Stimulated activated CD4-positive, alpha-beta T cell treated with anti-CD3 and anti-CD28 coated beads, Interleukin-4, amount 100 ng/mL, for 48 hours (primary cell): ENCODE measurements around the gene LDLRAD4.
A peak's percentile ranks its signal among the peaks of the same experiment; 100 is the strongest.

Experiments used
- DNase-seq, 2 donors: peaks; one replicate each; pipeline ENCODE4 v3.0.0-alpha.2; 2020; ENCODE audit warnings: low read depth in 2 of 2

Gene LDLRAD4

GRCh38 chr18:13428319-13428718 lies 209.8 kb downstream of the LDLRAD4 start:
- DNase-seq = no peak

DNA sequence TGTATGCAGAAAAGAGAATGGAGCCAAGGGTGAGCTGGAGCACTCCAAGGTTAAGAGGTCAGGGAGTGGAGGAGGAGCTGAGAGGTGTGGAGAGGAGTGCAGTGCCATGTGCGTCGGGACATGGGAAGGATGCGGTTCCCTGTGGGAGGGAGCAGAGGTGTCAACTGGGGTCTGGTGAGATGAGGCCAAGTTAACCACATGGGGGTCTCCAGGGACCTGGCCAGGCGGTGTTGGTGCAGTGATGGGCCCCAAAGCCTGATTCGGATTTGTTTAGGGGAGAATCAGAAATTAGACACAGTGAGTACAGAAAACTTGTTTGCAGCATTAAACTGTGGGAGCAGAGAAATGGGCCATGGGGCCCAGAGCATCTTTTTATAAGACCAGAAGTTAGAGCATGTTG lies 210.5 kb downstream of the LDLRAD4 start:
- no peak for DNase-seq

GRCh38 chr18:13429884-13430510 lies 211.4 kb downstream of the LDLRAD4 start:
- DNase-seq = no peak

DNA sequence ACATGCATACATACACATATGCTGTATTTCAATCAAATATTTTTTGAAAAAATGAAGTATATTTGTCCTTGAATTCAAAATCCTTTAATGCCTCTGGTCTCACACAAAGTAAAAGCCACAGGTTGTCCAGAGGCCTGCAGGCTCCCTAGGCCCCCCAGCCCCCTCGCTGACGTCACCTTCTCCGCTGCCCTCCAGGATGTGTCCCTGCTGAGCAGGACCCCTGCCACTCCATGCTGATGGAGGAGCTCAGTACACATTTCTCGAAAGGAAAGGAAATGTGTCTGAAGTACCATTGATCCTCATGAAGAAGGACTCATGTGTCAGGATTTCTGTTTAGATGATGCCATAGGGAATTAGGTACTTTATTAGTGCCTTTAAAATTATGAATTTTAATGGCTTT lies 212.1 kb downstream of the LDLRAD4 start:
- DNase-seq = no peak

- DNase-seq = no peak
Measured at GRCh38 chr18:13431886-13432285, 213.3 kb downstream of the LDLRAD4 start.

- DNase-seq = no peak
Measured at GRCh38 chr18:13433125-13433524, 214.6 kb downstream of the LDLRAD4 start.

- no peak for DNase-seq
Measured at GRCh38 chr18:13433685-13434084, 215.1 kb downstream of the LDLRAD4 start.

DNA sequence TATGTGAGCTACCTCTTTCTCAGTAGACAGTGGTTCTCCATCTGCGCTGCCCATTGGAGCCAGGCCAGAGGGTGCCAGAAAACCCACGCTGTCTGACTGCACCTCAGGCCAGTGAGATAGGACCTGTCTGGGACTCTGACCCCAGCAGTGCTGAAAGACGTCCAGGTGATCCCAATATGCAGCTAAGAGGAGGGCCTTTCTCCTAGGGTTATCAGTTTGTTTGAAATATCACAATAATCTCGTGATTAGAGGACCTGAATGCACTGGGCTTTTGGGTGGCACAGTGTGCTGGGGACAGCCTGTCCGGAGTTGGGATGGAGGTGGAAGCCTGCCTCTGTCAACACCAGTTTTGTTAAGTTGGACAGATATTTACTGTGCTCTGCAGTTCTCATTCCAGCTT lies 216.3 kb downstream of the LDLRAD4 start:
- no peak for DNase-seq

DNA sequence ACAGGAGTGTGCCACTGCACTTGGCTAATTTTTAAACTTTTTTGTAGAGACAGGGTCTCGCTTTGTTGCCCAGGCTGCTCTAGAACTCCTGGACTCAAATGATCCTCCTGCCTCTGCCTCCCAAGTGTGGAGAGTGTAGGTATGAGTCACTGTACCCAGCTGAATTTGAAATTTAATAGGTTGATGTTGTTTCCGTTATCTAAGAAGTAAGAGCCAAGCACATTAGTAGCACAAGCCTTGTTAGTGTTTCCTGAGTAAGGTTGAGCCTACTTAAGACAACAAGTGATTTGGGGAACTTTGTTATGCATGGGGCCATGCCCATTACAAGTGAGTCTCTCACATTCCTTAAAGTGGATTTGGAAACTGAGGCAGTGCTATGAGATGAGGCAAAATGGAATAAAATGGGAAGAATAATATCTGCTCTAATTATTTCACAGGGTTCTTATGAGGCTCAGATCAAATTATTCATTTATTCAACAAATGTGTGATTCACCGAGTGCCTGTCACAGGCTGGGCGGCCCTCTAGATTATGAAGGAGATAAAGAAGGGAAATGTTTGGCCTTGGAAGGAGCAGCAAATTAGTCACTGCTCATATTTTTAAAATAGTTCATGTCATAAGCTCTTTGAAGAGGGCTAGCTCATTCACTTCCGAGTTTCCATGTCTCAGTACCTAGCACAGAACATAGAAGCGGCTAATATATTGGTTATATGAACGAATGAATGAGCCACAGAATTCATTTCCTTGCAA lies 217.2 kb downstream of the LDLRAD4 start:
- DNase-seq = no peak

DNA sequence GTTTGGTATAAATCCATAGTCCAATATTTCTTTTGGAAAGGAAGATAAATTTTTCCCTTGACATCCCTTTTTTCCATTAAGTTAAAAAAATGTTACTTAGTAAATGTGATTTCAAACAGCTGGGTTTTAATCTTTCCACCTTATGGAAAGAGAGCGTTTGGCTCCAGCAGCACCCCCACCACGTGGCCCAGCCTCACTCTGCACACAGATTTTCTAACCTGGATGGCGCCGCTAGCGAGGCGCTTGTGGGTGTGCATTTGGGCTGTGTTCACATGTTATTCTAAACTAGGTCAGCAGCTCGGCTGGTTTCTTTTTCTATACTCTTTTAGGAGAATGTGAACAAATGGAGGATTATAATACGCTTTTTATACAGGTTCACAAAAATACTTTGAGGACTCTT lies 218.0 kb downstream of the LDLRAD4 start:
- DNase-seq = no peak

DNA sequence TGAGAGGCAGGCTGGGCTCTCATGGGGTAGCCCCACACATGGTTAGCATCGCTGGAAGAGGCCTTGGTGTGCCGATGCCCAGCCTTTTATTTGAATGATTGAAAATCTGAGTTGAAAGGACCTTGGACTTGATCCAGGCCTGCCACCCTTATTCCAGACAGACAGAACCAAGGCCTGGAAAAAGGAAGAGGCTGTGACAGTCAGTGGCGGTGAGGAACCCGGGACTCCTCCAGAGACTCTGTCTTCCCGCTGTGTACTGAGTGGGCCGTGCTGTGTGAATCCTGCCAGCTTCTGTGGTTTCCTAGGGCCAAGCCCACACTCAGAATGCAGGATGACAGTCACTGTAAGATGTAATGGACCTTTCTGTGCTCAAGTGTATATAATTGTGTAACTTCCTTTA lies 218.5 kb downstream of the LDLRAD4 start:
- no peak for DNase-seq

DNA sequence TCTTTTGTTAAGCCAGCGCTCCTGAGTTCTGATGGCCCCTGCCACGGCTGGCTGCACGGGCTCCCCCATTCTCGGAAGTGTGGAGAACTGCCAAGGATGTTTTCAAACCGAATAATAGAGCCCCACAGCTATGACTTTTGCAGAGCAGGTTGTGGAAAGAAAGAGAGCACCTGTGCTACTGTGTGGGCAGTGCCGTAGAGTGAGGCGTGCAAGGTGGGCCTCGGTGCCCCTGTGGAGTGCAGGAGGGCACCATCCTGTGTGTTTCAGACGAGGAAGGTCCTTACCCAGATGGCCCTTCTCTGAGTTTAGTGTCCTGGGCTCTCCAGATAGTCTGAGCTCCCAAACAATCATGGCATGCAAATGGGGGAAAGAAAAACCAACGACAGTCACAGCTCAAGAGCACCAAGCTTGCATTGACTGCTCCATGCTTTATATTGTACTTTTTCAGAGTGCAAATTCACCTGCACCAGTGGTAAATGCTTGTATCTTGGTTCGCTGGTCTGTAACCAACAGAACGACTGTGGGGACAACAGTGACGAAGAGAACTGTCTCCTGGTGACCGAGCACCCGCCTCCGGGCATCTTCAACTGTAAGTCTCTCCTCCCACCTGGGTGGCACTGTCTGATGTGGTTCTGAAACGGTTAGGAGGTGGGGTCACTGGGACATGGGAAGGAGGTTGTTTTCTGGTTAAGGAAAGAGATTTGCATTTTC lies 219.4 kb downstream of the LDLRAD4 start:
- peak; percentile 34 to 47 for DNase-seq

GRCh38 chr18:13438507-13439056 lies 220.0 kb downstream of the LDLRAD4 start:
- no peak for DNase-seq

GRCh38 chr18:13439461-13439860 lies 220.9 kb downstream of the LDLRAD4 start:
- DNase-seq = no peak

- DNase-seq = no peak
Measured at GRCh38 chr18:13440277-13441248, 222.0 kb downstream of the LDLRAD4 start.

- DNase-seq = no peak
Measured at GRCh38 chr18:13441736-13442135, 223.2 kb downstream of the LDLRAD4 start.

- no peak for DNase-seq
Measured at GRCh38 chr18:13442451-13442850, 223.9 kb downstream of the LDLRAD4 start.

DNA sequence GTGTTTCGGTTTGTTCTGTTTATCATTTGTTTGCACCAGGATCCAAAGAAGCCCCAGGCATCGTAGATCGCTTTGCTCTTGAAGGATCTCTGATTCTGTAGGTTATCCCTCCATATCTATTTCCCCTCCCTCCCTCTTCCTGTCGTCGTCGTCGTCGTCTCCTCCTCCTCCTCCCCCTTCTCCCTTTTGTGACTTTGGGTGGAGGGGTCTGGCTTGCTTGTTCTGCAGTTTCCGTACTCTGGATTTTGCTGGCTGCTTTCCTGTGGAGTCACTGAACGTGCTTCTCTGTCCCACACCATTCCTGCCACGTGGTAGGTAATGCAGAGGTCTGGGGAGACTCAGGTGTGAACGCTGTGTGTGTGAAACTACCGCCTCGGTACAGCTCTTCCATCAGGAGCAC lies 225.0 kb downstream of the LDLRAD4 start:
- no peak for DNase-seq

DNA sequence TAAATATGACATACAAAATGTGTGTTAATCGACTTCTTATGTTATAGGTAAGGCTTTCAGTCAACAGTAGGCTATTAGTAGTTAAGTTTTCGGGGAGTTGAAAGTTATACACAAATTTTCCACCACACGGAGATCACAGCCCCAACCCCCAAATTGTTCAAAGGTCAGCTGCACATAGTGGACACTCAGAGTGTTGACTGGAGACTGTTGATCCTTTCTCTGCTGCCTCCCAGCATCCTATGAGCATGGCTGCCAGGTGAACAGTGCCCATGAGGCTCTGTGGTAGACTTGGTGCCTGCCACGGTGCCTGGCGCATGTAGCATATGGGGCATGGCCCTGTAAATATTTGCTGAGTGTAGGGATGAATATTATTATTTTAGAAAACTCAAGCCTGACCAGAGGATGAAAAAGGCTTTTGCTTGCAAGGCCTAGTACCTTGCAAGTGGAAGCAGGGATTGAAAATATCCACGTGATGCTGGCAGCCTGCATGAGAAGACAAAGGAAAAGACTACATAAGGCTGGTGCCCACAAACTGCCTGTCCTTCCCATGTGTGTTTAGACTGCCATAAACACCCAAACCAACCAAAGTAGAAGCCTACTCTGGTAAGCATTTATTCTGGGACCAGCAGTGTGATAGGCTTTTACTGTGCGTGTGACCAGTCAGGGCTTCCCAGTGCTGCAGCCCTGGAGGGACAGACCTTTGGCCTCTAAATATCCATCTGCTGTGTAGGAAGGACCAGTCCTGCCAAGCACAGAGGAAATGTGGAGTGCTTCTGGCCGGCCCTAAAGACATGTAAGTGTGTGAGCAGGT lies 226.1 kb downstream of the LDLRAD4 start:
- no peak for DNase-seq

GRCh38 chr18:13445241-13445897 lies 226.8 kb downstream of the LDLRAD4 start:
- no peak for DNase-seq
